ENCODE data around the gene DLG2. TPM values are rescaled to one million over a fixed set of nuclear protein-coding genes. Genes with fewer than 3 reads are reported as not detected.

Gene DLG2
- total RNA-seq, 1 donor from 2014 or later: 6.7 TPM

DNA sequence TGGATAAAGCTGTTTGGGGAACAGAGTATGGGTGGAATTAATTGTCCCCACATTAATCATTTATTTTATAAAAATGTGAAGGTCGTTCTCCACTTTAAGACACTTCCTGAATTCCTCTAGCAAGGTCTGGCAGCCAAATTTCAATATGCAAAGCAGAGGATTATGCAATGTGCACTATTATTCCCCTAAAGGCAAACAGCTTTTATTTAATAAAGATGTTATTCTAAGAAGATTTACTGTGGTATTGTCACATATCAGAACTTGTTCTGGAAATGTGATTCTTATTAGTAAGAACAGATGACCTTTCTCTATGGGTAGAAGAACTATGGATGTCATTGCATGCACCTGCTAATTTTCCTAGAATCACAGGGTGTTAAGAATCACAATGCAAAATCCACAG is 1212.2 kb downstream of the DLG2 start:
- peaks cover 9% of the 10 kb centered on the region for H3K27me3 Mint-ChIP-seq (ENCODE audit: low read depth)

DNA sequence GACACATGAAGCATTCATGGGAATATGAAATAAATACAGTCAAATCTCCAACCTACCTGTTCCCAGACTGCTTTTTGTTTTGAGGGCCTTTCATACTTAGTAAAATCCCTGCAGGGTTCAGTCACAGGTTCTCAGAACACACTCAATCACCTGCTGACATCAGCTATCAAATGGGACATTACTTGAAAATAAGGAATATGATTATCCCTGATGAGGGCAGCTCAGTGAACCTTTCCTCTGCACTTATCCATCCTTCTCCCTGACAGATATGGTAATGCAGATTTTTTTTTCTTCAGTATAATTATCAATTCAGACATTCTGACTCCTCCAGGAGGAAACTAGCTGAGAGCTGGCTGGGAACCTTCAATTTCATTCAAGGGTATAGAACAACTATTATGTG is 1213.6 kb downstream of the DLG2 start:
- no peaks in the 10 kb centered on the region for H3K9me3 Mint-ChIP-seq
- TF ChIP-seq, protein P1, sequence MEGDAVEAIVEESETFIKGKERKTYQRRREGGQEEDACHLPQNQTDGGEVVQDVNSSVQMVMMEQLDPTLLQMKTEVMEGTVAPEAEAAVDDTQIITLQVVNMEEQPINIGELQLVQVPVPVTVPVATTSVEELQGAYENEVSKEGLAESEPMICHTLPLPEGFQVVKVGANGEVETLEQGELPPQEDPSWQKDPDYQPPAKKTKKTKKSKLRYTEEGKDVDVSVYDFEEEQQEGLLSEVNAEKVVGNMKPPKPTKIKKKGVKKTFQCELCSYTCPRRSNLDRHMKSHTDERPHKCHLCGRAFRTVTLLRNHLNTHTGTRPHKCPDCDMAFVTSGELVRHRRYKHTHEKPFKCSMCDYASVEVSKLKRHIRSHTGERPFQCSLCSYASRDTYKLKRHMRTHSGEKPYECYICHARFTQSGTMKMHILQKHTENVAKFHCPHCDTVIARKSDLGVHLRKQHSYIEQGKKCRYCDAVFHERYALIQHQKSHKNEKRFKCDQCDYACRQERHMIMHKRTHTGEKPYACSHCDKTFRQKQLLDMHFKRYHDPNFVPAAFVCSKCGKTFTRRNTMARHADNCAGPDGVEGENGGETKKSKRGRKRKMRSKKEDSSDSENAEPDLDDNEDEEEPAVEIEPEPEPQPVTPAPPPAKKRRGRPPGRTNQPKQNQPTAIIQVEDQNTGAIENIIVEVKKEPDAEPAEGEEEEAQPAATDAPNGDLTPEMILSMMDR (IDR thresholded peaks at IDR 0.05; ENCODE audit: unreplicated experiment): no peak
- H3K4me1 Mint-ChIP-seq: no peaks in the 10 kb centered on the region
- no peaks in the 10 kb centered on the region for H3K36me3 Mint-ChIP-seq
- H3K27ac Mint-ChIP-seq: no peak overlapping the region
- DNase-seq (ENCODE audit: low spot score in 2 of 2, unreplicated experiment in 2 of 2): no peak
- no peak overlapping the region for H3K4me3 Mint-ChIP-seq
- peaks cover 2% of the 10 kb centered on the region for H3K27me3 Mint-ChIP-seq (ENCODE audit: low read depth)

More for the DNA sequence above, 1212.2 kb downstream of the DLG2 start:
- no peak for DNase-seq (ENCODE audit: low spot score in 2 of 2, unreplicated experiment in 2 of 2)
- Mint-ChIP-seq H3K4me1 (no peaks in the 10 kb centered on the region), H3K27ac (no peak overlapping the region), H3K36me3 (no peaks in the 10 kb centered on the region), H3K4me3 (no peak overlapping the region), H3K9me3 (no peaks in the 10 kb centered on the region)
- TF ChIP-seq, protein P1 (IDR thresholded peaks at IDR 0.05; ENCODE audit: unreplicated experiment): no peak

GRCh38 chr11:84412862-84413261 is 1214.3 kb downstream of the DLG2 start:
- no peak for DNase-seq (ENCODE audit: low spot score in 2 of 2, unreplicated experiment in 2 of 2)
- no peaks in the 10 kb centered on the region for H3K36me3 Mint-ChIP-seq

GRCh38 chr11:84408946-84409411 is 1218.2 kb downstream of the DLG2 start:
- Mint-ChIP-seq H3K27me3 (ENCODE audit: low read depth) (no peaks in the 10 kb centered on the region), H3K36me3 (no peaks in the 10 kb centered on the region), H3K9me3 (no peaks in the 10 kb centered on the region), H3K4me1 (no peaks in the 10 kb centered on the region), H3K27ac (no peak overlapping the region), H3K4me3 (no peak overlapping the region)
- DNase-seq (ENCODE audit: low spot score in 2 of 2, unreplicated experiment in 2 of 2): no peak
- TF ChIP-seq, protein P1 (IDR thresholded peaks at IDR 0.05; ENCODE audit: unreplicated experiment): no peak

More at GRCh38 chr11:84412862-84413261, 1214.3 kb downstream of the DLG2 start:
- peaks cover 2% of the 10 kb centered on the region for H3K27me3 Mint-ChIP-seq (ENCODE audit: low read depth)
- no peaks in the 10 kb centered on the region for H3K9me3 Mint-ChIP-seq
- no peak overlapping the region for H3K4me3 Mint-ChIP-seq
- H3K27ac Mint-ChIP-seq: no peak overlapping the region
- TF ChIP-seq, protein P1 (IDR thresholded peaks at IDR 0.05; ENCODE audit: unreplicated experiment): no peak
- no peaks in the 10 kb centered on the region for H3K4me1 Mint-ChIP-seq

DNA sequence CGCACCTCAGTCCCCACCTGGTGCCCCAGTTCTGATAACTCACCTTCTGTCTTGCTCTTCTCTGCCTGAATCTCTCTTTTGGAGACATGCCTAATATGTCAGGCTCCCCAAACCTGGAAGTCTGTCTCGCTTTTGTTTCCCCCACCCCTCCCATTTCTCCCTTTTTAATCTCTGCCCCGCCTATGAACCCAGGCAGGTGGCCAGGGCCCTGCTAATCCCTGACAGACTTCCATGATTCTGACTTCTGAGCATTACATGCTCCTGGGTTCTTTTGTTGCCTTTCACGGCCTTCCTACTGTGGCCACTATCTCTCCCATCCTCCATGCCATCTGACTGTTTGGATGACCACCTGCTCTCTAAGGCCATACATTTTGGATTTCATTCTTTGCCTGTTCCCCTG is 1220.1 kb downstream of the DLG2 start:
- H3K4me1 Mint-ChIP-seq: no peaks in the 10 kb centered on the region
- H3K36me3 Mint-ChIP-seq: no peaks in the 10 kb centered on the region
- no peak for DNase-seq (ENCODE audit: low spot score in 2 of 2, unreplicated experiment in 2 of 2)
- TF ChIP-seq, protein P1 (IDR thresholded peaks at IDR 0.05; ENCODE audit: unreplicated experiment): no peak
- no peak overlapping the region for H3K27ac Mint-ChIP-seq
- no peaks in the 10 kb centered on the region for H3K9me3 Mint-ChIP-seq
- H3K27me3 Mint-ChIP-seq (ENCODE audit: low read depth): no peaks in the 10 kb centered on the region
- H3K4me3 Mint-ChIP-seq: no peak overlapping the region

Data from mesothelial cell of epicardium (in vitro differentiated cells).